NCI-H2227 (cell line): ENCODE measurements around the gene USP11.

Experiments used
- DNase-seq: peaks from one replicate; lab custom pipeline; 2025; ENCODE audit not compliant: unreplicated experiment; lab: John Stamatoyannopoulos, UW

USP11 gene

GRCh38 chrX:47202877-47203276, 29.9 kb upstream of the USP11 start:
- no peak for DNase-seq

DNA sequence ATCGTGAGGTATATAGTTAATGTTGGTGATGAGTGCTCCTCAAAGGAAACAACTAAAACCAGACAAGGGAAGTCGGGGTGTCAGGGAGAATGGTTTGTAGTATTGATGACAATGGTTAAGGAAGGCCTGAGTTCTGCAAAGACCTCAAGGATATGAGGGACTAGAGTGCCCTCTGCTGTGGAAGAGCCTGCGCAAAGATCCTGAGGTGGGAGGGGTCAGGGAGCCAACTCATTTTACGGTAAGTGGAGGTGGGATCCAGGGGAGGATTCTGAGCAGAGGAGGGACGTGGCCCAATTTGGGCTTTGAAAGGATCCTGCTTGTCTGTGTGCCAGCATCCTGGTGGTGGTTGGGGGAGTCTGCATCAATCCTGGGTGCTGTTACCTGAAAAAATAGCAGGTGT, 27.8 kb upstream of the USP11 start:
- DNase-seq, result peak; percentile 9

DNA sequence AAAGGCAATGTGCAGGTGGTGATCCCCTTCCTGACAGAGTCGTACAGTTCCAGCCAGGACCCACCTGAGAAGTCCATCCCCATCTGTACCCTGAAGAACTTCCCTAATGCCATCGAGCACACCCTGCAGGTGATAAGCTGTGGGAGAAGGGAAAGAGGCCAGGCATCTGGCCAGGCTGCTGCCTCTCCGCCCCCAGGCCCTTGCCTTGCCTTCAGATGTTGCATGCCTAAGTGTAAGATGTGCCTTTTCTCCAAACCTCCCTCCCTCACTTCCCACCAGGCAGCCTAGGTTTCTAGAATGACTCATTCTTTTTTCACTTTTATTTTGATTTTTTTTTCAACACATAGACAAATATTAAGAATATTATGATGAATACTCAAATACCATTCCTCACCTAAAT, 26.5 kb upstream of the USP11 start:
- no peak for DNase-seq

DNA sequence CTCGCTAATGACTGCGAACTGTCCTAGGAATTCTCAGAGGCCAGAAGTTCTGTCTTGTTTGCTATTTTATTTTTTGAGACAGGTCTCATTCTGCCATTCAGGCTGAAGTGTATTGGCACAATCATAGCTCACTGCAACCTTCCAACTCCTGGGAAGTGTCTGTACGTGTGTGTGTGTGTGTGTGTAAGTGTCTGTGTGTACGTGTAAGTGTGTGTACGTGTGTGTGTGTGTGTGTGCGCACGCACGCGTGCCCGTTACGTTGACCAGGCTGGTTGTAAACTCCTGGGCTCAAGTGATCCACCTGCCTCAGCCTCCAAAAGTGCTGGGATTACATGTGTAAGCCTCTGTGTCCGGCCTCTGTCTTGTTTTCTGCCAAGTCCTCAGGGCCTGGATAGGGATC, 24.7 kb upstream of the USP11 start:
- DNase-seq, result no peak

DNA sequence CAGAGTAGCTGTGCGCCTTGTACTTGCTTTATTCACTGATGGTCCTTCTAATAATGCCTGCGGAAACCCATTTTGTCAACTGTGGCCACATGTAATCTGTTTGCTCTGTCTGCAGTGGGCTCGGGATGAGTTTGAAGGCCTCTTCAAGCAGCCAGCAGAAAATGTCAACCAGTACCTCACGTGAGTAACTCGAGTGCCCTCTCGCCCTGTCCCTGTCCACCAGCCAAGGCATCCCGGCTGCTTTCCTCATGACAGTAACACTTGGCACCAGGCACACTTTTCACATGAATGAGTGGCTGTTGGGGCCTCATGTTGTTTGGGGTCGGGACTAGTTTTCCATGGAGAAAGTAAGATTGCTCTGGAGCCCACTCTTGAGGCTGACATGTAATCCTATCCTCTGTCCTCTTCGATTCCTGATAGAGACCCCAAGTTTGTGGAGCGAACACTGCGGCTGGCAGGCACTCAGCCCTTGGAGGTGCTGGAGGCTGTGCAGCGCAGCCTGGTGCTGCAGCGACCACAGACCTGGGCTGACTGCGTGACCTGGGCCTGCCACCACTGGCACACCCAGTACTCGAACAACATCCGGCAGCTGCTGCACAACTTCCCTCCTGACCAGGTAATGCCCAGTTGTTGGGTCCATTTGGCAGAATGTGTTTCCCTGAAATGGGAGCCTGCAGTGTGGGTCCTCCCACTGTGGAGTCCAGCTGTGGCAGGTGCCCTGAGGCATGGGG, 23.1 kb upstream of the USP11 start:
- DNase-seq, result no peak

DNA sequence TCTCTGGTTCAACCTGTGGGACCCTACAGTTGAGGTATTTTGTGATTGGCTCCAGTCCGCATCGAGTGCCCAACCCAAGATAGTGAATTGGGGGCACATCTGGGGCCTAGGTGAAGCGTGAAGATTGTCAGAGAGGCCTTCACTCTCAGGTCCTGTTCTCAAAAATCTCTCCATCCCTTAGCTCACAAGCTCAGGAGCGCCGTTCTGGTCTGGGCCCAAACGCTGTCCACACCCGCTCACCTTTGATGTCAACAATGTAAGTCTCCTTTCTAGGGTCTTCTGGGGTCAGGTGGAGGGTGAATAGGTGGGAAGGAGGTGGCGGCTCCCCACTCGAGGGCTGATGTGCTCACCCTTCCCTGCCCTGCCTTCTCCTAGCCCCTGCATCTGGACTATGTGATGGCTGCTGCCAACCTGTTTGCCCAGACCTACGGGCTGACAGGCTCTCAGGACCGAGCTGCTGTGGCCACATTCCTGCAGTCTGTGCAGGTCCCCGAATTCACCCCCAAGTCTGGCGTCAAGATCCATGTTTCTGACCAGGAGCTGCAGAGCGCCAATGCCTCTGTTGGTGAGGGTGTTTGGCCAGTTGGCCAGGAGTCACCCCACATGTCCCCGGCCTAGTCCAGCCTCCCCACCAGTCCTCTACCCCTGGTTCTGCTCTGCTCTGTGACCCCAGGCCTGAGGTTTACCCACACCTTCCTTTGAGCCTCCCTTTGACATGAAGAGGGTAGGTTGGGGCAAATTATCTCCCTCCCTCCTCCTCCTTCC, 22.0 kb upstream of the USP11 start:
- DNase-seq, result no peak

GRCh38 chrX:47212381-47213293, 20.2 kb upstream of the USP11 start:
- no peak for DNase-seq

DNA sequence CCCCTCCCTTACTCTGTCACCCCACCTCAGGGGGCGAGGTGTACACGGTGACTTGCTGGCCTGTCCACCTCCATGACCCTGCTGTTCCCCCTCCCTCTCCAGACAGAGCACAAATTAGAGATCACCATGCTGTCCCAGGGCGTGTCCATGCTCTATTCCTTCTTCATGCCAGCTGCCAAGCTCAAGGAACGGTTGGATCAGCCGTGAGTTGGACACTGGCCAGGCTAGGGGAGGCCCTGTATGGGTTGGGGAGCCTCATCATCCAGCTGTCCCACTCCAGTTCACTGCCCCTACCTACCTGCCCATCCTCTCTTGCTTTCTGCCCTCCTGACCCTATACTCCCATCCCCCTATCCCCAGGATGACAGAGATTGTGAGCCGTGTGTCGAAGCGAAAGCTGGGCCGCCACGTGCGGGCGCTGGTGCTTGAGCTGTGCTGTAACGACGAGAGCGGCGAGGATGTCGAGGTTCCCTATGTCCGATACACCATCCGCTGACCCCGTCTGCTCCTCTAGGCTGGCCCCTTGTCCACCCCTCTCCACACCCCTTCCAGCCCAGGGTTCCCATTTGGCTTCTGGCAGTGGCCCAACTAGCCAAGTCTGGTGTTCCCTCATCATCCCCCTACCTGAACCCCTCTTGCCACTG, 18.3 kb upstream of the USP11 start:
- DNase-seq, result no peak

DNA sequence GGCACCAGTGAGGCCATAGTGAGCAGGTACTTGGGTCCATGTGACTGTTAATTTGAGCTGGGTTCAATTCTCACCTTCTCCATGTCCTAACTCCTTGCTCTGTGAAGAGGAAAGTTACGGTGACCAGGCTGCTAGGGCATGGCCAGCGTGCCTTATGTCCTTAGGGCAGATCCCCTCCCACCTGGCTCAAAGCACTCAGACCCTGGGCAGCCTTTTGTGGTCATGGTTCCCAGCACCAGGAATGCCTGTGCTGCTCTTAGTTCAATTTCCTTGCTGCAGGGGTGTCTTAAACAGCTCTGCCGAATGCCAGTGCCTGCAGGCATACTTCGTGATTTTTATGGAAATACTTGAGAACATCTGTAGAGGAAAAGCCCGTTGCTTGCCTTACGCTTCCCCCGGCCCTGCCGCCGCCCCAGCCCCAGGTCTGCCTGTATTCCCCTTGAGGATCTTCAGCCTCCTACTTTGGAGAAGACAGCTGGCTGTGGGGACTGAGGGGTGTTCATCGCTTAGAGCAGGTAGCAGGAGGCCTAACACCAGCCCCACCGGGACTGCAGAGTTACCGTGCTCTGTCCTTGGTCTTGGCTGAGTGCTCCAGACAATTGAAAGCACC, 17.4 kb upstream of the USP11 start:
- DNase-seq, result no peak

GRCh38 chrX:47216393-47216925, 16.4 kb upstream of the USP11 start:
- DNase-seq, result no peak

DNA sequence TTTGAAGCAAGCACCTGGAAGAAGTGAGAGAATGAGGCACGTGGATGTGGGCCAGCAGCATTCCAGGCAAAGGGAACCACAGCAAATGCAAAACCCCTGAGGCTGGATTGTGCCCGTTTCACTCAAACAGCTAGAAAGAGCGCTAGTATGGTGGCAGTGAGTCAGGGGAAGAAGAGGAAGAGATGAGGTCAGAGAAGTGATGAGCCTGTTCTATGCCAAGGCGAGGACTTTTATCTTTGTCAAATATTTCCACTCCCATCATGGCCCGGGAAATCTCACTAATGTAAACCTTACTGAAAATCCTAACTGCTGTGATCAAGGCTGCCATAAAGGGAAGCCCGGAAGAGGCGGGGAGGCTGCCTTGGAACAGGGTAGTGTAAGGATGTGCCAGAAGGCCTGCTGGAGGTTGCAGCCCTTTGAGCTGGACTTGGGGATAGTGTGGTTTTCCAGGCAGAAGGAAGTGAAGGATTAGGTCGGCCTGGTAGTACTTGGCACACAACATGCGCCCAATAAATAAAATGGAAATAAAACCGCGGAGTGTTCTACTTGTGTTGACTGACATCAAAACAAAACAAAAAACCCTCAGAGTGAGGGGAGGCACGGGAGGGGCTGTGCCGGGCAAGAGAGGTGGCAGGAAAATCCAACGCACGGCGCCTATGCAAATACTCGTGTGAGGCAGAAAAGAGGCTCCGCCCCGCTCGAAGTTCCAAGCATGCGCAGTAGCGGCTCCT, 15.5 kb upstream of the USP11 start:
- DNase-seq, result no peak

DNA sequence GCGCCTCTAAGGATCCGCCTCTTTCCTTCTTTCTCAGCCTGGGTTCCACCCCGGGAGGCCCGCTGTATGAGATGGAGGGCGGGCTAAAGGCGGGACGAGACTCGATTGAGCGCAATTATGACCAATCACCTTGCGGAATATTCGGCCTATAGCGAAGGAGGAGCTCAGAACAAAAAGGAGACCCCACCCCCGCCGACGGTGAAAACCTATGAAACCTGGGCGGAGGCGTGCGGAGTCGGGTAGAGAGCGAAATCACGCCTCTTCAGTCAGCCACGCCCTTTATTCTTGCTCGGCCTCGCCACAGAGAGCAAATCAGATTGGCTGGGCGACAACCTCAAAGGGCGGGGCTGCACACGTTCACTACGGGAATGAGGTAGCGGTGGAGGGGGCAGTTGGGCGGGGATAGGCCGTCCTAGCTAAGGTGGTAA, 14.9 kb upstream of the USP11 start:
- DNase-seq, result peak; percentile 99

DNA sequence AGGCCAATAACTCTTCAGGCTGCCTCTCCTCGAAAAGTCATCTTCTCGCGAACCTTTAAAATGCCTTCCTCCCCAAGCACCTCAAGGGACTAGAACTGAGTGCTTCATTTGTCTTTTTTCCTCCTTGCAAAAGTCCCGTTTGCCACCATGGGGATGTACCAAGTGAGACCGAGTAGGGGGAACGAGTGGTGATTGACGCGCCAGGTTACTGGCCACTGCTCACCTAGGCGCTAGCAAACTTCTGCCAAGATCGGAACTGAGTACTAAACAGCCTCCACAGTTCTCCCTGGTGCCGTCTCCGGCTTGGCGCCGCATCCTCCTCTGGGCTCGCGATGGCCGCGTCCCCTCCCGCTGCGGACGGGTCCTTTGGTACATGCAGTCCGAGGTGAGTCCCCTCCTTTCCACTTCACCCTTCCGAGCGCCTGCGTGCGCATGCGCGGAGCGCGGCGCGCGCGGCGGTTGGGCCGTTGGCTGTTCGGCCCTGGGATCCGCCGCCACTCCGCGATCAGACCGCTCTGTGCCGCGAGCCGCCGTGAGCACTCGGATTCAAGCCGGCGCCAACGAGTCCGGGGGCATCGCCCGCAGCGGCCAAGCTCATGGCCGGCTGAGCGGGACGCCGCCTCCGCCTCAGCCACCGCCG, 14.4 kb upstream of the USP11 start, which contains the start of gene CDK16:
Gene CDK16 (plus strand): TSS at position 402 of the 640 bp plus-strand sequence. CDS start 4,877 bp downstream, outside the sequence.
- peak; percentile 93 for DNase-seq

GRCh38 chrX:47218920-47219815, 13.6 kb upstream of the USP11 start:
- peak; percentile 78 for DNase-seq

GRCh38 chrX:47221756-47222155, 11.1 kb upstream of the USP11 start:
- no peak for DNase-seq

DNA sequence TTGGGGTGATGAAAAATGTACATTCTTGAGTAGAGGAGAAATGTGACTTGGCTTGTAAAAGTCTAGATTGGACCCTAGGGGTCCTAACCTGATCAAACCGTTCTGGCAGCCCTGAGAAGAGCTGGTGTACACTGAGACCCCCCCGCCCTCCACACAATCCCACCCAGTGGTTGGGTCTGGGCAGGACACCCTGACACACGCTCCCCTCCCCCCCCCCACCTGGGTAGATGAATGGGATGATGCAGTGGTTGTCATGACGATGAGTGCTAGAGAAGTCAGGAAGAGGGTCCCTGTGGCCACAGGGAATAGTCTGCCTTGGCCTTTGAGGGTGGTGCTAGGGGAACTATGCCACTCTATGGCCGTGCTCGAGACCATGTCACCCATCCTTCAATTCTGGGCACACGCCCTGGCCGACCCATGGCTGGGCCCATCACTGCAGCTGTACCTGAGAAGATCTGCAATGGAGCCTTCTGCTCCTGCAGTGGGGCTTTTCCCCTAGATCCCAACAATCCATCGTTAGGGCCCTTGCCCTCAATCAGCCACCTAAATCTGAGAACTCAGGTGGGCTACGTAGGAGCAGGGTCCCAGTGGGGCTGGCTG, 10.0 kb upstream of the USP11 start:
- DNase-seq, result peak; percentile 32

- no peak for DNase-seq
Observed at GRCh38 chrX:47223476-47224250, 9.1 kb upstream of the USP11 start.
